Caco-2 (cell line): Measurements from ENCODE around the gene UBA6. TPM values are rescaled to one million over a fixed set of nuclear protein-coding genes. Genes with fewer than 3 reads are reported as not detected.

Experiments
- BruUV-seq: library from RNA; stranded (reverse); fragments of 400-500 nt; replicated peaks from 2 replicates; lab custom pipeline; 2021; lab: Mats Ljungman, UMichigan
- CTCF ChIA-PET: fragments of 300-600 bp; sonication (Branson Sonifier 250); formaldehyde crosslinking; loops from one replicate; lab custom pipeline; 2022; ENCODE audit warnings: antibody characterized with exemption; lab: Charles Lee
- POLR2A ChIA-PET: fragments of 300-600 bp; sonication (Branson Sonifier 250); formaldehyde crosslinking; loops from one replicate; lab custom pipeline; 2022; ENCODE audit warnings: antibody characterized with exemption; lab: Charles Lee
- DNase-seq, 2 experiments: peaks; one replicate each; pipeline versions ENCODE4 v3.0.0 to v3.0.0-alpha.2; 2020 to 2022
- H3K27me3 ChIP-seq: replicated peaks from 2 replicates; pipeline ENCODE4 v1.6.0; 2011; ENCODE audit warnings: low read length; ENCODE audit not compliant: control insufficient read depth, insufficient read depth
- H3K36me3 ChIP-seq: 2 replicates; pipeline ENCODE4 v1.5.1; 2011; ENCODE audit warnings: low read length; ENCODE audit not compliant: control insufficient read depth, insufficient read depth
- H3K4me1 ChIP-seq: fragments of 250-450 bp; sonication (Bioruptor Pico); 2 replicates; pipeline ENCODE4 v1.5.1; 2020; ENCODE audit warnings: mild to moderate bottlenecking
- H3K4me3 ChIP-seq: 2 replicates; pipeline ENCODE4 v1.5.1; 2011; ENCODE audit warnings: low read depth, mild to moderate bottlenecking, control low read depth, low read length
- H3K9me3 ChIP-seq: fragments of 250-450 bp; sonication (Bioruptor Pico); 2 replicates; pipeline ENCODE4 v1.5.1; 2020; ENCODE audit warnings: mild to moderate bottlenecking, moderate library complexity
- H3K27ac Mint-ChIP-seq: one replicate; pipeline ENCODE4 v1.8.0; 2022; ENCODE audit warnings: mixed read lengths; ENCODE audit not compliant: unreplicated experiment
- H3K27me3 Mint-ChIP-seq: one replicate; pipeline ENCODE4 v1.8.0; 2022; ENCODE audit warnings: mixed read lengths; ENCODE audit not compliant: insufficient read depth, unreplicated experiment
- H3K36me3 Mint-ChIP-seq: one replicate; pipeline ENCODE4 v1.8.0; 2022; ENCODE audit warnings: mild to moderate bottlenecking, mixed read lengths; ENCODE audit not compliant: insufficient read depth, unreplicated experiment
- H3K4me1 Mint-ChIP-seq: one replicate; pipeline ENCODE4 v1.8.0; 2022; ENCODE audit warnings: low read depth, mixed read lengths; ENCODE audit not compliant: unreplicated experiment
- H3K4me3 Mint-ChIP-seq: one replicate; pipeline ENCODE4 v1.8.0; 2022; ENCODE audit warnings: mild to moderate bottlenecking, moderate library complexity, mixed read lengths; ENCODE audit not compliant: unreplicated experiment
- H3K9me3 Mint-ChIP-seq: one replicate; pipeline ENCODE4 v1.8.0; 2022; ENCODE audit warnings: mixed read lengths; ENCODE audit not compliant: unreplicated experiment
- intact Hi-C: fragments of 100-400 bp; cut with micrococcal nuclease; formaldehyde crosslinking; loops from one replicate; pipeline ENCODE4 v1.10.0; 2022; ENCODE audit not compliant: unreplicated experiment
- total RNA-seq: library from RNA; stranded (reverse); gene quantifications from 2 replicates; pipeline ENCODE4 v1.2.3, GENCODE V29; 2022
- TF ChIP-seq, protein P1 (sequence below), 2 experiments: fragments of 200-600 bp in 1 of 2; IDR thresholded peaks; 1 replicate in 1 of 2; 2 replicates in 1 of 2; pipeline versions ENCODE4 v1.5.1 to v1.8.0; 2011 to 2022; ENCODE audit warnings: antibody characterized with exemption in 1 of 2, control low read depth in 1 of 2, inconsistent platforms in 1 of 2, low read depth in 1 of 2, low read length in 1 of 2, mild to moderate bottlenecking in 1 of 2, moderate library complexity in 1 of 2; ENCODE audit not compliant: insufficient read depth in 1 of 2, severe bottlenecking in 1 of 2, unreplicated experiment in 1 of 2

The UBA6 gene
- total RNA-seq, 1 experiment from 2014 or later: 74.6 TPM

DNA sequence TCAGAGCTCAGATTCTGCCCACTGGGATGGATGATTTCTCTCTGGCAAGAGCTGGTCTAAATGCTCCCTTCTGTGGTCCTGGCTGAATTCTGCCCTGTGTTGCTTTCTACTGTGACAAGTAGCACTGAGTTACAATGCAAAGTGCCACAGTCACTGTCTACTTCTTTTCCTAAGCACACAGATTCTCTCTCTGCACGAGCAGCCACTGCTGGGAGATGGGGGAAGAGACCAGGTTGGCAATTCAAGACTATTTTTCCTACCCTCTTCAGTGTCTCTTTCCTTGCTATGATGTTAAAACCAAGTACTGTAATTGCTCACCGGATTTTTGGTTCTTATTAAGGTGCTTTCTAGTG, 97.0 kb downstream of the UBA6 start:
- DNase-seq: no peak
- H3K36me3 Mint-ChIP-seq: no peaks in the 10 kb centered on the region
- peaks cover 3% of the 10 kb centered on the region for H3K27me3 Mint-ChIP-seq
- POLR2A ChIA-PET: no interaction called here
- TF ChIP-seq, protein P1, sequence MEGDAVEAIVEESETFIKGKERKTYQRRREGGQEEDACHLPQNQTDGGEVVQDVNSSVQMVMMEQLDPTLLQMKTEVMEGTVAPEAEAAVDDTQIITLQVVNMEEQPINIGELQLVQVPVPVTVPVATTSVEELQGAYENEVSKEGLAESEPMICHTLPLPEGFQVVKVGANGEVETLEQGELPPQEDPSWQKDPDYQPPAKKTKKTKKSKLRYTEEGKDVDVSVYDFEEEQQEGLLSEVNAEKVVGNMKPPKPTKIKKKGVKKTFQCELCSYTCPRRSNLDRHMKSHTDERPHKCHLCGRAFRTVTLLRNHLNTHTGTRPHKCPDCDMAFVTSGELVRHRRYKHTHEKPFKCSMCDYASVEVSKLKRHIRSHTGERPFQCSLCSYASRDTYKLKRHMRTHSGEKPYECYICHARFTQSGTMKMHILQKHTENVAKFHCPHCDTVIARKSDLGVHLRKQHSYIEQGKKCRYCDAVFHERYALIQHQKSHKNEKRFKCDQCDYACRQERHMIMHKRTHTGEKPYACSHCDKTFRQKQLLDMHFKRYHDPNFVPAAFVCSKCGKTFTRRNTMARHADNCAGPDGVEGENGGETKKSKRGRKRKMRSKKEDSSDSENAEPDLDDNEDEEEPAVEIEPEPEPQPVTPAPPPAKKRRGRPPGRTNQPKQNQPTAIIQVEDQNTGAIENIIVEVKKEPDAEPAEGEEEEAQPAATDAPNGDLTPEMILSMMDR (IDR thresholded peaks at IDR 0.05; ENCODE audit: insufficient read depth in 1 of 2, low read depth in 1 of 2, low read length in 1 of 2, severe bottlenecking in 1 of 2, unreplicated experiment in 1 of 2): no peak
- H3K36me3 ChIP-seq: no peaks in the 10 kb centered on the region
- H3K4me3 Mint-ChIP-seq: no peak overlapping the region
- H3K9me3 ChIP-seq: no peaks in the 10 kb centered on the region
- H3K4me3 ChIP-seq: no peak overlapping the region
- H3K4me1 Mint-ChIP-seq: no peaks in the 10 kb centered on the region
- H3K9me3 Mint-ChIP-seq: no peaks in the 10 kb centered on the region
- H3K4me1 ChIP-seq: no peaks in the 10 kb centered on the region
- intact Hi-C loops: no loop called here
- H3K27ac Mint-ChIP-seq: no peak overlapping the region
- BruUV-seq: no TSS peak
- CTCF ChIA-PET: no interaction called here
- H3K27me3 ChIP-seq: no peaks in the 10 kb centered on the region

DNA sequence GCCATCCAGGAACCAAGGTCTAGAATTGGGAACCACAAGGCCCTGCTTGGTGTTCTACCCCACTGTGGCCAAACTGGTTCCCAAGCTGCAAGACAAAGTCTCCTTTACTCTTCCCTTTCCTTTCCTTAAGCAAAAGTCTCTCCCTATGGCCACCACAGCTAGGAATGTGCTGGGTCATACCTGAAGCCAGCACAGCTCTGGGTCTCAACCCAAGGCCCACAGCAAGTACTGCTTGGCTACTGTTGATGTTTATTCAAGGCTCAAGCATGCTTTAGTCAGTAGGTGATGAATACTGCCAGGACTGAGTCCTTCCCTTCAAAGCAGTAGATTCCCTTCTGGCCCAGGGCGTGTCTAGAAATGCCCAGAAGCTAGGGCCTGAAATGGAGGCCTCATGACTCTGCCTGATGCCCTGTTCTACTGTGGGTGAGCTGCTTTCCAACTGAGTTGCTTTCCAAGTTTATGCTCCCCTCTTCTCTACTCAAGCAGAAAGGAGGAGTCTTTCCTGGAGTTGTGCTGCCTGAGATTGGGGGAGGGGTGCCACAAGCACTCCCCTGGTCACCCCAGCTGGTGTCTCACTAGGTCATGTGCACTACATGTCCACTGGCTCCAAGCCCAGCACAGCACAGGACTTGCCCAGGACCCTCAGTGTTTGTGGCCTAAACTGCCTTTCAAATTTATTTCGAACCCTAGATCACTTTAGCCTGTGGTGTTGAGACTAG, 97.5 kb downstream of the UBA6 start:
- intact Hi-C loops: no loop called here
- no peak for DNase-seq
- Mint-ChIP-seq H3K4me3 (no peak overlapping the region), H3K36me3 (no peaks in the 10 kb centered on the region), H3K9me3 (no peaks in the 10 kb centered on the region), H3K27me3 (peaks cover 3% of the 10 kb centered on the region), H3K27ac (no peak overlapping the region), H3K4me1 (no peaks in the 10 kb centered on the region)
- no peaks in the 10 kb centered on the region for H3K4me1 ChIP-seq
- H3K36me3 ChIP-seq: no peaks in the 10 kb centered on the region
- no peaks in the 10 kb centered on the region for H3K9me3 ChIP-seq
- ChIA-PET CTCF (no interaction called here), POLR2A (no interaction called here)
- no peaks in the 10 kb centered on the region for H3K27me3 ChIP-seq
- TF ChIP-seq, protein P1 (IDR thresholded peaks at IDR 0.05; ENCODE audit: insufficient read depth in 1 of 2, low read depth in 1 of 2, low read length in 1 of 2, severe bottlenecking in 1 of 2, unreplicated experiment in 1 of 2): no peak
- no peak overlapping the region for H3K4me3 ChIP-seq
- no TSS peak for BruUV-seq

DNA sequence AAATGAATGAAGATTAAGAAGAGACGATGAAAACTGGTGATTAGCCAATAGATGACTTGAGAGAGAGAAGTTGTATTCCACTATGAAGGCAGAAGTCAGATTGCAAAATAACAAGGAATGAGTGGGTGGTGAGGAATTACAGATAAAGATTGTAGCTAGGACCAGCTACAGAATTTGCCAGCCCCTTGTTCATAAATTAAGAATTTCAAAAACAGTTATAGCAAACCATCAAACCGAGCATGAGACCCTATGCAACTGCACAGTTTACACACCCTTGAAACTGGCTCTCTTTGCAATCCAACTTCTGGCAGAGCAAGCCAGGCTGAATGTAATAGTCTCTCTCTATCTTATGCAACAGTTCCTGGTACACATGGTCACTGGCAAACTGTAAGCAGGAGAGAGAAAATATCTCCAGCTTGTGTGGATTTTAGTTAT, 107.2 kb downstream of the UBA6 start:
- Histone ChIP-seq H3K4me1 (no peaks in the 10 kb centered on the region), H3K9me3 (no peaks in the 10 kb centered on the region), H3K4me3 (no peak overlapping the region), H3K36me3 (no peaks in the 10 kb centered on the region), H3K27me3 (no peaks in the 10 kb centered on the region)
- no peaks in the 10 kb centered on the region for H3K36me3 Mint-ChIP-seq
- CTCF ChIA-PET: no interaction called here
- no peak overlapping the region for H3K27ac Mint-ChIP-seq
- no peak for DNase-seq
- POLR2A ChIA-PET: no interaction called here
- no peaks in the 10 kb centered on the region for H3K4me1 Mint-ChIP-seq
- no peaks in the 10 kb centered on the region for H3K9me3 Mint-ChIP-seq
- no TSS peak for BruUV-seq
- no peak overlapping the region for H3K4me3 Mint-ChIP-seq
- H3K27me3 Mint-ChIP-seq: peaks cover 9% of the 10 kb centered on the region
- intact Hi-C loops: no loop called here
- TF ChIP-seq, protein P1 (IDR thresholded peaks at IDR 0.05; ENCODE audit: insufficient read depth in 1 of 2, low read depth in 1 of 2, low read length in 1 of 2, severe bottlenecking in 1 of 2, unreplicated experiment in 1 of 2): no peak
